Lower leg skin (tissue), 4 donors: ENCODE measurements around the gene SIRPA. TPM values are rescaled to one million over a fixed set of nuclear protein-coding genes. Genes with fewer than 3 reads are reported as not detected.

Source experiments
- DNase-seq, 2 donors: peaks; one replicate each; pipeline ENCODE4 v3.0.0-alpha.2; 2019; ENCODE audit warnings: low spot score in 2 of 2
- H3K4me3 ChIP-seq: fragments of 200-600 bp; sonication (generic); 2 replicates; pipeline ENCODE4 v1.5.1; 2017; ENCODE audit warnings: mild to moderate bottlenecking, low read depth; ENCODE audit not compliant: poor library complexity, severe bottlenecking
- POLR2A ChIP-seq, 2 donors: fragments of 450-650 bp; IDR thresholded peaks; one replicate each; pipeline ENCODE4 v1.6.1; 2016 to 2017; ENCODE audit warnings: antibody characterized with exemption in 2 of 2, mild to moderate bottlenecking in 1 of 2, moderate library complexity in 1 of 2
- WGBS, 2 donors: methylation state at CpG; one replicate each; pipeline ENCODE4 v1.1.5; 2018; 5-methylcytosine and 5-hydroxymethylcytosine counted together
- intact Hi-C: fragments of 100-400 bp; cut with DNase I; formaldehyde crosslinking; loops from one replicate; pipeline ENCODE4 v1.15.0; 2023; ENCODE audit warnings: low total_unique reads
- total RNA-seq, 4 donors: library from RNA; depleted of rRNA; stranded (reverse); fragments of >200 nt; gene quantifications; one replicate each; pipeline ENCODE4 v1.1.0, GENCODE V29; 2016
- TF ChIP-seq, protein P1 (sequence below), 3 donors: fragments of 450-650 bp; IDR thresholded peaks; one replicate each; pipeline ENCODE4 v1.5.1; 2016; ENCODE audit warnings: antibody characterized with exemption in 3 of 3, mild to moderate bottlenecking in 3 of 3, moderate library complexity in 2 of 3

SIRPA gene
- total RNA-seq, 4 donors from 2014 or later, result 29.3 to 55.0 (median 44.1) TPM

DNA sequence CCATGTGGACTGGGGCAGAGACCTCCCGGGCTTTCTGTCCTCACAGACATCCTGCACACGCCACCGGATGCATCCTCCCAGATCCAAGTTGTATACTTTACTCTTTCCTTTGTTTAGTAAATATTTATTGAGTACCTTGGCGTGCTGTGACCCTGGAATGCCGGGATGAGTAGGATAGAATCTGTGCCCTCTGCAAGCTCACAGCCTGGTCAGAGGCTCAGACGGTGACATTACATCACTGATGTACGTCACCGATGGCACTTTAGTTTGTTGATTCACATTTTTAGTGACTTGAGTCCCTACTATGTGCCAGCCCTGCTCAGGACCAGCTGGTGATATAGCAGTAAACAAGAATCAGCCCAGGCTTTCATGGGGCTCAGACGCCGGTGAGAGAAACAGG, 32.9 kb downstream of the SIRPA start:
- WGBS, 2 donors, result 90 to 91% methylated on average over 10 of the region's 10 CpGs
- TF ChIP-seq, protein P1, sequence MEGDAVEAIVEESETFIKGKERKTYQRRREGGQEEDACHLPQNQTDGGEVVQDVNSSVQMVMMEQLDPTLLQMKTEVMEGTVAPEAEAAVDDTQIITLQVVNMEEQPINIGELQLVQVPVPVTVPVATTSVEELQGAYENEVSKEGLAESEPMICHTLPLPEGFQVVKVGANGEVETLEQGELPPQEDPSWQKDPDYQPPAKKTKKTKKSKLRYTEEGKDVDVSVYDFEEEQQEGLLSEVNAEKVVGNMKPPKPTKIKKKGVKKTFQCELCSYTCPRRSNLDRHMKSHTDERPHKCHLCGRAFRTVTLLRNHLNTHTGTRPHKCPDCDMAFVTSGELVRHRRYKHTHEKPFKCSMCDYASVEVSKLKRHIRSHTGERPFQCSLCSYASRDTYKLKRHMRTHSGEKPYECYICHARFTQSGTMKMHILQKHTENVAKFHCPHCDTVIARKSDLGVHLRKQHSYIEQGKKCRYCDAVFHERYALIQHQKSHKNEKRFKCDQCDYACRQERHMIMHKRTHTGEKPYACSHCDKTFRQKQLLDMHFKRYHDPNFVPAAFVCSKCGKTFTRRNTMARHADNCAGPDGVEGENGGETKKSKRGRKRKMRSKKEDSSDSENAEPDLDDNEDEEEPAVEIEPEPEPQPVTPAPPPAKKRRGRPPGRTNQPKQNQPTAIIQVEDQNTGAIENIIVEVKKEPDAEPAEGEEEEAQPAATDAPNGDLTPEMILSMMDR (IDR thresholded peaks at IDR 0.05), result no peak
- no peak for TF ChIP-seq POLR2A (IDR thresholded peaks at IDR 0.05)
- no peak overlapping the region for H3K4me3 ChIP-seq
- no peak for DNase-seq
- intact Hi-C loops, result no loop called here

DNA sequence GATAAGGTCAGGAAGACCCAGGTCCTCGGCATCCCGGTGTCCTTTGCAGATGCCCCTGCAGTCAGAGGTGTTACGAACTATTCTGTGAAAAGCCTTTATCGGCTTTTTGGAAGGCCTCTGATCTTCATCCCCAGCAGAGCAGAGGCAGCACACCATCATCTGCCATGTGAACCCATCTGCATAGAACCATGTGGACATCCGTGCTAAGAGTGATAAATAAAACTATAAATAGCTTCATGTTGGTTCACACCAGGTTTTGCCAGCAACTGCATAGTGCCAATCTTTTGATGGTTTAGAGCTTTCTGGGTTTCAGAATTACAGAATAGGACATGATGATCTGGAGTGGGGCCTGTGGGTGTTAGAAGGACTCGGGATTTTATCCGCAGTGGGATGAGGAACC, 33.6 kb downstream of the SIRPA start:
- 80 to 87% methylated on average over 7 of the region's 7 CpGs for WGBS, 2 donors
- intact Hi-C loops, result no loop called here
- no peak for TF ChIP-seq POLR2A (IDR thresholded peaks at IDR 0.05)
- TF ChIP-seq, protein P1 (IDR thresholded peaks at IDR 0.05), result no peak
- no peak for DNase-seq
- no peak overlapping the region for H3K4me3 ChIP-seq

DNA sequence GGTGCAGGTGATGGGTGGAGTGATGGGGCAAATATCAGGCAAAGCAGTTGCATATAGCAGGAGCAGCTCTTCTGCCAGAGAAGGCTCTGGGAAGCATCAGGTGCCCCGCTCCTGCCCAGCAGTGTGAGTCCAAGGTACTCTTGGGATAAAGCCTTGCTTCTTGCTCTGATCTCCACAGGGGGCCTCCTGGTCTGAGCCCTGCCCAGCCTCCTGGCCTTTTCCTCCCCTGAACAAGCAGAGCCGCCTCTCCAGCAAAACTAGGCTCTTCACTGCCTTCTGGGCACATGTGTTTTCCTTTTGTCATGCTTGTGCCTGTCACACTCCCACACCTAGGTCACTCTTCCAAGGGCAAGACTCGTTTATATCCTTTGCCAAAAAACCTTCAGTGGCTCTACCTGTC, 34.3 kb downstream of the SIRPA start:
- intact Hi-C loops, result no loop called here
- 73 to 77% methylated on average over 3 of the region's 3 CpGs for WGBS, 2 donors
- no peak for DNase-seq
- no peak for TF ChIP-seq POLR2A (IDR thresholded peaks at IDR 0.05)
- TF ChIP-seq, protein P1 (IDR thresholded peaks at IDR 0.05), result no peak
- H3K4me3 ChIP-seq, result no peak overlapping the region

DNA sequence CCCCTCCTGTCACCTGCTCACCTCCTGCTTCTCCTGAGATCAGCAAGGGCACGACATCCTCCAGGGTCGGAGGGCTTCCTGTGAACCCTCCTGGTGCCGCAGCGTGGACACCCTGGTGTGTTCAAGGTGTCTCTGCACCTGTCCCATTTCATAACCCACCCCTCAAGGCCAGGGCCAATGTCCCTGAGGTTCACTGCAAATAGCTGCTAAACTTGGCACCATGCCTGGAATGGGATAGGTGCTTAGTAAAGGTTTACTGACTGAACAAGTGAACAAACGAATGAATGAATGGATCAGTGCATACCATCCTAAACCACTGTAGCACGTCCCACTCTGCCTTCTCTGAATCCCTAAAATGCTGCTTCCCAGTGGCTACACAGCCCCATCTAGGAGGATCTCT, 35.0 kb downstream of the SIRPA start:
- 87 to 94% methylated on average over 6 of the region's 6 CpGs for WGBS, 2 donors
- intact Hi-C loops, result no loop called here
- DNase-seq, result no peak
- no peak overlapping the region for H3K4me3 ChIP-seq
- no peak for TF ChIP-seq POLR2A (IDR thresholded peaks at IDR 0.05)
- TF ChIP-seq, protein P1 (IDR thresholded peaks at IDR 0.05), result no peak

DNA sequence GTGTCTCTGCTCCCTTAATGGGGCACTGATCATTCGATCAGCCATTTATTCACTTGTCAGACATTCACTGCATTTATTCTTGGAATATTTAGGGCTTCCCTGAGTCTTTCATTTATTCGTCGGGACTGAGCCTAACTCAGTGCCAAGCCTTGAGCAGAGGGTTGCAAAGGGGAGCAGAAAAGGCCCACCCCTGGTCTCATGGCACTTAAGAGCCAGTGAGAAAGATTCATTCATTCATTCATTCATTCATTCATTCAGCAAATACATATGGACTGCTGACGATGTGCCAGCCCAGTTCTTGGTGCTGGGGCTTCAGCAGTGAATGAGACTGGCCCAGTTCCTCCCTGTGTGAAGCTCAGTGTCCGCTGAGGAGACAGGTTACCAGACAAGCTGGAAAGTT, 36.6 kb downstream of the SIRPA start:
- intact Hi-C loops, result no loop called here
- 84 to 88% methylated on average over 5 of the region's 5 CpGs for WGBS, 2 donors

DNA sequence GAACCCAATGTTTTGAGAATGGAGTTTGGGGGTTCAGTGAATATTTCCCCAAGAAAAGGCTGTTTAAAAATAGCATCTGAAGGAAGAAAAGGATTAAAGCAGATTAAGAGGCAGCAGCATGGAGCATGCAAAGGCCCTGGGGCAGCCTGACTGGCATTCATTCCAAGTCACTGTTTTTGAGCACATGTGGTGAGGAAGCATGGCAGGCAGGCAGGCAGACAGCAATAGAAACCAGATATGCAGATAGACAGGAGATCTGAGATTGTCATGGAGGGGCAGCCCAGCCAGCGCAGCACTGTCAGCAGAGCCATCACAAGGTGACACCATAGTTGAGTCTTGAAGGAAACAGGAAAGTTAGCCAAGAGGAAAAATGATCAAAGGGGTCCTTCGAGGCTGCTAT, 37.8 kb downstream of the SIRPA start:
- intact Hi-C loops, result no loop called here
- WGBS, 2 donors, result 43 to 53% methylated on average over 2 of the region's 2 CpGs
- no peak for DNase-seq
- H3K4me3 ChIP-seq, result no peak overlapping the region
- TF ChIP-seq, protein P1 (IDR thresholded peaks at IDR 0.05), result no peak
- no peak for TF ChIP-seq POLR2A (IDR thresholded peaks at IDR 0.05)

More for the DNA sequence above, 36.6 kb downstream of the SIRPA start:
- no peak for TF ChIP-seq POLR2A (IDR thresholded peaks at IDR 0.05)
- TF ChIP-seq, protein P1 (IDR thresholded peaks at IDR 0.05), result no peak
- no peak for DNase-seq
- no peak overlapping the region for H3K4me3 ChIP-seq
